ENCODE data around the gene VAV2.

VAV2 gene

GRCh38 chr9:133823189-133824105, 168.7 kb downstream of the VAV2 start:
- H3K27ac ChIP-seq, result no peak overlapping the region

GRCh38 chr9:133822430-133823065, 169.6 kb downstream of the VAV2 start:
- no peak overlapping the region for H3K27ac ChIP-seq
- TF ChIP-seq CTCF (conservative IDR thresholded peaks at IDR 0.05), result no peak

More at GRCh38 chr9:133823189-133824105, 168.7 kb downstream of the VAV2 start:
- TF ChIP-seq CTCF (conservative IDR thresholded peaks at IDR 0.05), result no peak

- no peak overlapping the region for H3K27ac ChIP-seq
- no peak for TF ChIP-seq CTCF (conservative IDR thresholded peaks at IDR 0.05)
Observed at GRCh38 chr9:133821601-133822429, 170.3 kb downstream of the VAV2 start.

- TF ChIP-seq CTCF (conservative IDR thresholded peaks at IDR 0.05), result no peak
- no peak overlapping the region for H3K27ac ChIP-seq
Observed at GRCh38 chr9:133819923-133820322, 172.2 kb downstream of the VAV2 start.

- no peak for TF ChIP-seq CTCF (conservative IDR thresholded peaks at IDR 0.05)
Observed at GRCh38 chr9:133818444-133818843, 173.7 kb downstream of the VAV2 start.

GRCh38 chr9:133815781-133816180, 176.3 kb downstream of the VAV2 start:
- TF ChIP-seq CTCF (conservative IDR thresholded peaks at IDR 0.05), result no peak
- H3K27ac ChIP-seq, result no peak overlapping the region

More at GRCh38 chr9:133818444-133818843, 173.7 kb downstream of the VAV2 start:
- H3K27ac ChIP-seq, result no peak overlapping the region

All from VCaP (cell line).